Activated CD8-positive, alpha-beta memory T cell treated with anti-CD3 and anti-CD28 coated beads for 4 hours (primary cell): Measurements from ENCODE around the gene SMAD6.
"Not testable (repeated sequence)": the region's sequence is repeated elsewhere in the genome, so short reads cannot be mapped to it uniquely, and the experiment has no call there.

Experiments used
- DNase-seq, 2 donors: peaks; one replicate each; pipeline ENCODE4 v3.0.0-alpha.2; 2020; ENCODE audit warnings: low read depth in 2 of 2

The SMAD6 gene

GRCh38 chr15:66675446-66675845 lies 26.6 kb upstream of the SMAD6 start:
- no peak for DNase-seq

GRCh38 chr15:66677336-66677735 lies 24.7 kb upstream of the SMAD6 start:
- DNase-seq: no peak

GRCh38 chr15:66679061-66679656 lies 22.9 kb upstream of the SMAD6 start:
- no peak for DNase-seq

- DNase-seq: no peak
These were observed 22.4 kb upstream of the SMAD6 start for GRCh38 chr15:66679657-66680108.

GRCh38 chr15:66680502-66680901 lies 21.5 kb upstream of the SMAD6 start:
- DNase-seq: no peak

- no peak for DNase-seq
These were observed 20.6 kb upstream of the SMAD6 start for GRCh38 chr15:66681395-66681794.

GRCh38 chr15:66682246-66682645 lies 19.8 kb upstream of the SMAD6 start:
- DNase-seq: no peak

- DNase-seq: no peak
These were observed 19.2 kb upstream of the SMAD6 start for GRCh38 chr15:66682865-66683264.

GRCh38 chr15:66684136-66684681 lies 17.8 kb upstream of the SMAD6 start:
- DNase-seq: no peak

GRCh38 chr15:66685638-66686150 lies 16.3 kb upstream of the SMAD6 start:
- no peak for DNase-seq

- not testable (repeated sequence) for DNase-seq
These were observed 11.1 kb upstream of the SMAD6 start for GRCh38 chr15:66690912-66691311.

- DNase-seq: no peak
These were observed 10.3 kb upstream of the SMAD6 start for GRCh38 chr15:66691727-66692126.

- DNase-seq: no peak
These were observed 9.6 kb upstream of the SMAD6 start for GRCh38 chr15:66692391-66692790.

GRCh38 chr15:66692808-66693596 lies 9.0 kb upstream of the SMAD6 start:
- DNase-seq: no peak

GRCh38 chr15:66696770-66697169 lies 5.3 kb upstream of the SMAD6 start:
- DNase-seq: no peak

- no peak for DNase-seq
These were observed 3.6 kb upstream of the SMAD6 start for GRCh38 chr15:66698318-66698961.

GRCh38 chr15:66698971-66699370 lies 3.1 kb upstream of the SMAD6 start:
- no peak for DNase-seq

GRCh38 chr15:66700412-66700801 lies 1.6 kb upstream of the SMAD6 start:
- DNase-seq: no peak

GRCh38 chr15:66700802-66701421 lies 1.1 kb upstream of the SMAD6 start:
- peak; percentile 57 to 71 for DNase-seq

- DNase-seq: no peak
These were observed 508 bp upstream of the SMAD6 start for GRCh38 chr15:66701422-66702034.

GRCh38 chr15:66702787-66703539 lies 927 bp downstream of the SMAD6 start:
- no peak for DNase-seq
